GM19467 (cell line): ENCODE results near the gene EBLN2.

Experiments
- ATAC-seq: cut with Tn5 transposase; IDR thresholded peaks from one replicate; pipeline ENCODE4 v1.9.1; 2021; ENCODE audit warnings: mild to moderate bottlenecking, moderate library complexity; ENCODE audit not compliant: unreplicated experiment

The EBLN2 gene

DNA sequence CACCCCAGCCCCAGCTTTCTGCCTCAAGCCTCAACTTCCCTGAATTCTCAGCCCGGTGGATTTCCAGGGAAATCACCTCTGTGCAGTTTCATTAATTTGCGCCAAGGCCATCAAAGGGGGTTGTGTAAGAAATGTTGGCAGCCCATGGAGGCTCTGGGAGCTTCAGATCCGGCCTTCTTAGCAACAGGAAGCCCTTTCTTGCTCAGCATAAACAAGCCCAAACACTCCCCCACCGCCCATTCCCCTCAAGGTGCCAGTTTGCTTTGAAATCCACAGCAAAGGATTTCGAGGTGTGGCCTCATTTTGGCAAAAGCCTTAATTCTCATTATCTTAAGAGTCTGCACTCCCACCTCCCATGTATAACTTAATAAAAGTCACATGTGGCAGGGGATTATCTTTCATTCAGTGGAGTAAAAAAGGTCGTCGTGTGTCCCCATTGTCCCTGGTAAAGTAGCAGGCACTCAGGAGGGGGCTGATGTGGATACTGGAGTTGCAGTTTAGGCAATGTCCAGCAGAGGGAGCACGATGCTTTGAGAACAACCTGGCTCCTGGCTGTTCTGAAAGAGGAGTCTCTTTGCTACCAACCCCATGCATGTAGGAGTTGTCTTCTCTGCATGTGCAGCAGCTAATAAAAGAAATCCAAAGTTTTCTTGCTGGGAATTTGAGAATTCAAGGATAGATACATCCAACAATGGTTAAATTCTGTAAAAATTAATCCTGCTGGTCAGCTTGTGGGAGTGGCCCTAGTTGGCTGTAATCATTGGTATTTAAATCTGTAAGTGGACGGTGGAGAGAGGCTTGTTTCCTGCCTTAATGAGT, 39.5 kb downstream of the EBLN2 start:
- ATAC-seq, result peak; percentile 77

DNA sequence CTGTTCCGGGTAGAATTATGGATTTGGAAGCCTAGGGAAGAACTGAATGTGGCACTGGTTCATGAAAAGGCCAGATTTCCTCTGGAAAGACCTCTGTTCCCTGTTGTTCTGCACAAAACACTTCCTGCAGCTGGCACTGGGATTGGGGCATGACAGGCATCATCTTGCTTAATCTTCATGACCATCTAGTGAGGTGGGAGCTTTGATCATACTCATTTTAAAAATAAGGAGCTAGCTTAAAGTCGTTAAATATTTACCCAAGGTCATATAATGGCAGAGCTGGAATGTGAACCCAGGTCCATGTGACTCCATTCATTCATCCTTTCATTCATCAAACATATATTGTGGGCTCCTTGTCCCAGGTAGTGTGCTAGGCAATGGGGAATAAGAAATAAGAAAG, 40.4 kb downstream of the EBLN2 start:
- ATAC-seq, result no peak

DNA sequence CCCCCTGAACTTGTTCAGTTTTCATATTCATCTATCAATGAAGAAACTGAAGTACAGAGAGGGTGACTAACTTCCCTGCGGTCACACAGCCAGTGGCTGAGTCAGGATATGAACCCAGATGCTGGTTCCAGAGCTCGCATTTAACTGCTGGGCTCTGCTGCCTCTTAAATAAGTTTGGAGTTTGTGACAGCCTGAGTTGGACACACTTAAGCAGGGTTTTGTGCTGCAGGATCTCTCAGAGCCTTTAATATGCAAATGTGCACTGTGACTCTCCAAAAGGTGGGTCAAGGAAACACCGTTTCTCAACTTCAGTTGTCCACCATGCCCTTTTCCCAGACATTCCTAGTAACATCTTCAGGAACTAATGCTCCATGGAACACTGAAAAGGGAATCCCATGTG, 45.8 kb downstream of the EBLN2 start:
- no peak for ATAC-seq

DNA sequence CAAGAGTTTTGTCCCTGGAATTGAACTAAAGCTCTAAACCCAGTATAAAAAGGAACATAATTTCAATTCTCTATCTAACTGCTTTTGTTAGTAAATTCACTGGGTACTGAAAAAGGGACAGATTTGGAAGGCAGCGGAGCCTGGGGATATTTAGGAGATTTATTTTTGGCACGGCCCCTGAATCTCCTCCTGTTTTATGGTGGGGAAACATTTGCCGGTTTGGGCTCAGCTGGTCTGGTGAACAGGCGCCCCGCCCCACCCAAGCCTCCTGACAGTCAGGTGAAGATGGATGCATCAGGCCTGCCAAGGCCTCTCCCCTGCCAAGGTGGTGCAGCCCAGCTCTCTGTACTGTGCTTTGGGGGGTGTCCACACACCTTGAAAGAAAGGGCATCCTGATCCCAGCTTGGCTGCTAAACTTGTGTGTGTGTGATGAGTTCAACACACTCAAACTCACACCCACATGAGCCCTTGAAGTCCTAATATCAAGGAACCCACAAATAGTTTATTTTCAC, 46.3 kb downstream of the EBLN2 start:
- no peak for ATAC-seq

DNA sequence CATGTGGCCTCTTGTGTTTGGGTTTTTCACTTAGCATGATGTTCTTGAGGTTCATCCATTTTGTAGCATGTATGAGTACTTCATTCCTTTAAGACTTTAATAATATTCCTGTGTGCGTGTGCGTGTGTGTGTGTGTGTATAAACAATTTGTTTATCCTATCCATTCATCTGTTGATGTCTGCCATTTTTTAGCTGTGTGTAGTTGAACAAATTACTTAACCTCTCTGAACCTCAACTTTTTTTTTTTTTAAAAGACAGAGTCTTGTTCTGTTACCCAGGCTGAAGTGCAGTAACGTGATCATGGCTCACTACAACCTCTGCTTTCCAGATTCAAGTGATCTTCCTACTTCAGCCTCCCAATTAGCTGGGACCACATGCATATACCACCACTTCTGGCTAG, 47.3 kb downstream of the EBLN2 start:
- ATAC-seq, result no peak

DNA sequence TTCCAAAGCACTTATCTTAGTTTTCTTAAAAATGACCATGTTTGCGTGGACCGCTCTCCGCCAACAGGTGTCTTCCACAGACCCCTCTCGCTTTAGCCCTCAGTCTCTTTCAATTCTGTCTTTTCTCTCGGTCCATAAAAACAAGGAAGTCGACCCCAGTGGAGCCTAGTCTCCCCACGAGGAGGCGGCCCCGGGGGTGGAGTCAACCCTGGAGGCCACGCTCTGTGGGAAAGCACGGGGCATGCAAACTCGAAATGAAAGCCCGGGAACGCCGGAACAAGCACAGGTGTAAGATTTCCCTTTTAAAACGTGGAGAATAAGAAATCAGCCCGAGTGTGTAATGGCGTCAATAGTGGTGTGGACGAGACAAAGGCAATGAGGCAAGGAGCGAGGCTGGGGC, 49.1 kb downstream of the EBLN2 start:
- no peak for ATAC-seq
